Measurements from ENCODE around the gene VWC2L. TPM values are rescaled to one million over a fixed set of nuclear protein-coding genes. Genes with fewer than 3 reads are reported as not detected.
A peak's percentile ranks its signal among the peaks of the same experiment; 100 is the strongest.

Gene VWC2L
- total and polyA plus RNA-seq, 4 donors, result 3.0 to 17.1 (median 6.7) TPM

DNA sequence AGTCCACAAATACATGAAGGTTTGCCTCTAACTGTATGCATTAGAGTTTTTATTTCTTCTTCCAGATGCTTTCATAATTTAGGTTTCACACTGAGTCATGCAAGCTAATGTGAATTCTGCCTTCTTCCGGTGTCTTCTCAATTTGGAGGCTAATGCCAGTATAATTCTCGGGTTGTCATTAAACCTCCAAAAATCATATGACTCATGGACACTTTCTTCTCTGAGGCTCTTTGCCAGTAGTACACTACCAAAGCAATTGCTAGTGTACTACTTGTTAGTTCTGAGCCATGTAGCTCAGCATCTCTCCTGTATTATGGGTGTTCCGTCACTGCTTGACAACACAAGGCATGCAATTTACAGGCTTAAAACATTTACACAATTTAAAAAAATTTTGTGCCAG is 137.1 kb downstream of the VWC2L start:
- Histone ChIP-seq H3K4me1 (ENCODE audit: control insufficient read depth, insufficient read depth, low read length) (no peaks in the 10 kb centered on the region), H3K9me3 (ENCODE audit: control insufficient read depth, insufficient read depth, low read length) (no peaks in the 10 kb centered on the region), H3K4me3 (ENCODE audit: low read depth, low read length) (no peak overlapping the region), H3K27ac (ENCODE audit: low read depth, low read length) (no peak overlapping the region), H3K27me3 (ENCODE audit: control insufficient read depth, insufficient read depth, low read length) (no peaks in the 10 kb centered on the region), H3K36me3 (ENCODE audit: control insufficient read depth, insufficient read depth, low read length) (no peaks in the 10 kb centered on the region)
- WGBS (ENCODE audit: insufficient coverage), result 29% methylated on average over 1 of the region's 3 CpGs
- DNase-seq (ENCODE audit: low read depth in 4 of 6, low spot score in 6 of 6), result no peak

DNA sequence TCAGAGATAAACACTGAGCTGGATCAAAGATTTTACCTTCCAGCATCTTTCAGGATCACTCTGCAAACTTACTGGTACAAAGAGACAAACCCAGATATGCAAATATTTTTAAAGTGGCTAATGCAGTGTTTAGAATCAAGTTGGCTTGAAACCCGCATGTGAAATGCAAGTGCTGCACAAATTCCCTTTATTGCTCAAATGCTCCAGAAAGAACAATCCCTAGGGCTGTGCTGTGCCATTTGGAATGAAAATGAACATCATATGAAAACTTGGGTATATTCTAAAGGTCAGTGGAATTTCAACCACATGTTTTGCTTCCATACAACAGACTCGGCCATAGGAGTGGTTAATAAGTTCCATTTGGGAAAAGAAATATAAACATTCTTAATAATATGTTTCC is 139.1 kb downstream of the VWC2L start:
- H3K4me1 ChIP-seq (ENCODE audit: control insufficient read depth, insufficient read depth, low read length), result no peaks in the 10 kb centered on the region
- no peak for DNase-seq (ENCODE audit: low read depth in 4 of 6, low spot score in 6 of 6)
- no peak overlapping the region for H3K4me3 ChIP-seq (ENCODE audit: low read depth, low read length)
- no peaks in the 10 kb centered on the region for H3K9me3 ChIP-seq (ENCODE audit: control insufficient read depth, insufficient read depth, low read length)
- H3K27me3 ChIP-seq (ENCODE audit: control insufficient read depth, insufficient read depth, low read length), result no peaks in the 10 kb centered on the region
- no peaks in the 10 kb centered on the region for H3K36me3 ChIP-seq (ENCODE audit: control insufficient read depth, insufficient read depth, low read length)
- WGBS (ENCODE audit: insufficient coverage), result no CpG with 5 or more reads among the region's 2 CpGs
- H3K27ac ChIP-seq (ENCODE audit: low read depth, low read length), result no peak overlapping the region

DNA sequence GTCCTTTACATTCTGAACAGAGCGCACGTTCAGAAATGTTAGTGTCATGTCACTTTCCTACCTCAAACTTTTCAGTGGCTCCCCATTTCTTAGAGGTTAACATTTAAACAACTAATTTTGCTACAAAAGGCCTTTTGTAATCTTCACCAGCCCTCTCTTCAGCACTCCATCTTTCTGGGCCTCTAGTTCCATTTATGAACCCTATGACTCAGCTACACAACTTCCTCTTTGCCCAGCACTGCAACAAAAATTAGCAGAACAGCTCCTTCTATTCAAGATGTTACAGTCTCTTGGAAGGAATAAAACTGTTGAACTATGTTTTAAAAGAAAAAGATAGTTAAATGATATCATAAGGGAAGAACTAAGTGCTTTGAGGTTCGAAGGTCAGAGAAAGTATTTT is 139.9 kb downstream of the VWC2L start:
- H3K36me3 ChIP-seq (ENCODE audit: control insufficient read depth, insufficient read depth, low read length), result no peaks in the 10 kb centered on the region
- DNase-seq (ENCODE audit: low read depth in 4 of 6, low spot score in 6 of 6), result no peak
- 83% methylated on average over 2 of the region's 3 CpGs for WGBS (ENCODE audit: insufficient coverage)
- no peaks in the 10 kb centered on the region for H3K27me3 ChIP-seq (ENCODE audit: control insufficient read depth, insufficient read depth, low read length)
- no peak overlapping the region for H3K4me3 ChIP-seq (ENCODE audit: low read depth, low read length)
- H3K9me3 ChIP-seq (ENCODE audit: control insufficient read depth, insufficient read depth, low read length), result no peaks in the 10 kb centered on the region
- no peaks in the 10 kb centered on the region for H3K4me1 ChIP-seq (ENCODE audit: control insufficient read depth, insufficient read depth, low read length)
- H3K27ac ChIP-seq (ENCODE audit: low read depth, low read length), result no peak overlapping the region

DNA sequence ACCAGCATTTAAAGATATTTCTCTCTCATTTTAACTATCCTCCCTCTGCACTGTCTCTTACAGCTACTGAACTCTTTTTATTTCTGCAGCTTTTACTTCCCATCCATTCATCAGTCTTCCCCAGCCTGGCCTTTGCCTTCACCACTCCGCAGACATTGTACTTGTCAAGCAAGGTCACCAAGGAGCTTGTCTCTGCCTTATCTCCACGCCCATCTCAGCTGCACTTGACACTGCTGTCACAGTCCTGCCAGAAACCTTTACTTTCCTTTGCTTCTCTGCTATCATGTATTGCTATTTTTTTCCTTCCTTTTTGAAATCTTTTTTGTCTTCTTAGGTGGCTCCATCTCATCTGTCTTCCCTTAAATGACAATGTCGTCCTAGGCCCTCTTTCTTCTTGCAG is 147.0 kb downstream of the VWC2L start:
- Histone ChIP-seq H3K9me3 (ENCODE audit: control insufficient read depth, insufficient read depth, low read length) (no peaks in the 10 kb centered on the region), H3K4me3 (ENCODE audit: low read depth, low read length) (no peak overlapping the region), H3K36me3 (ENCODE audit: control insufficient read depth, insufficient read depth, low read length) (no peaks in the 10 kb centered on the region), H3K4me1 (ENCODE audit: control insufficient read depth, insufficient read depth, low read length) (no peaks in the 10 kb centered on the region), H3K27ac (ENCODE audit: low read depth, low read length) (no peak overlapping the region), H3K27me3 (ENCODE audit: control insufficient read depth, insufficient read depth, low read length) (no peaks in the 10 kb centered on the region)
- DNase-seq (ENCODE audit: low read depth in 4 of 6, low spot score in 6 of 6), result no peak
- 62% methylated on average over 3 of the region's 3 CpGs for WGBS (ENCODE audit: insufficient coverage)

DNA sequence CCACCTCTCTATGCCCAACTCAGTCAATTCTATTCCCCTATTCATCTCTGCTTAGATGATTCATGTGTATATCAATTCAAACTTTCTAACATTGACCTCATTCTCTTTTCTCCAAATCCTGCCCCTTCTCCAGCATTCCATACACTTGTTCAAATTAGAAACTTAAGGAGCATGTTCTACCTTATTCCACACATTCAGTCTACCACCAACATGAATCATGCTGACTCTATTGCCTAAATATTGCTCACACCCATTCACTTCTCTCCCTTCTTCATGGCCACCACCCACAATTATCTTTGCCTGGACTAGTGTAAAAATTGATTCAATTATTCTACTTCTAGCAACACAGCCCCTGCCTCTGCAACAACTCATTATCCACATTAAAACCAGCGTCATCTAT is 147.5 kb downstream of the VWC2L start:
- DNase-seq (ENCODE audit: low read depth in 4 of 6, low spot score in 6 of 6), result no peak
- H3K36me3 ChIP-seq (ENCODE audit: control insufficient read depth, insufficient read depth, low read length), result no peaks in the 10 kb centered on the region
- no peaks in the 10 kb centered on the region for H3K27me3 ChIP-seq (ENCODE audit: control insufficient read depth, insufficient read depth, low read length)
- H3K4me1 ChIP-seq (ENCODE audit: control insufficient read depth, insufficient read depth, low read length), result no peaks in the 10 kb centered on the region
- no peak overlapping the region for H3K27ac ChIP-seq (ENCODE audit: low read depth, low read length)
- H3K9me3 ChIP-seq (ENCODE audit: control insufficient read depth, insufficient read depth, low read length), result no peaks in the 10 kb centered on the region
- no CpG with 5 or more reads among the region's 1 CpG for WGBS (ENCODE audit: insufficient coverage)
- H3K4me3 ChIP-seq (ENCODE audit: low read depth, low read length), result no peak overlapping the region

DNA sequence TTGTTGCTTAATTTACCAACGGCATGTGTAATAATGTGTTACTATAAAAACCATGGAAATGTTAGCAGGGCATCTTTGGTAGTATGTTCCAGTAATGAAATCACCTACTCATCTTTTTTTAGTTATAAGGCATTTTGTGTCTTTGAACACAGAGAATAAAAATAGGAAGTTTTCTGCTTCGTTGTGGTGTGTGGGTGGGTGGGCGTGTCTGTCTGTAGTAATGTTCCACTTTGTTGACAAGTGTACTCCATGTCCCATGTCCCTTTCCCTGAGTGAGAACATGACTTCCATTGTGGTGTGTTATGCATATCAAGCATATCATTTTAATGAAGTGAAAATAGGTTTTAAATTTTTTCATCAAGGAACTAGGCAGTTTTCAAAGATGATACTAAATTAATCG is 149.3 kb downstream of the VWC2L start:
- Histone ChIP-seq H3K36me3 (ENCODE audit: control insufficient read depth, insufficient read depth, low read length) (no peaks in the 10 kb centered on the region), H3K4me1 (ENCODE audit: control insufficient read depth, insufficient read depth, low read length) (no peaks in the 10 kb centered on the region), H3K27me3 (ENCODE audit: control insufficient read depth, insufficient read depth, low read length) (no peaks in the 10 kb centered on the region), H3K4me3 (ENCODE audit: low read depth, low read length) (no peak overlapping the region), H3K27ac (ENCODE audit: low read depth, low read length) (no peak overlapping the region), H3K9me3 (ENCODE audit: control insufficient read depth, insufficient read depth, low read length) (peaks cover 2% of the 10 kb centered on the region)
- WGBS (ENCODE audit: insufficient coverage), result no CpG with 5 or more reads among the region's 4 CpGs
- no peak for DNase-seq (ENCODE audit: low read depth in 4 of 6, low spot score in 6 of 6)

DNA sequence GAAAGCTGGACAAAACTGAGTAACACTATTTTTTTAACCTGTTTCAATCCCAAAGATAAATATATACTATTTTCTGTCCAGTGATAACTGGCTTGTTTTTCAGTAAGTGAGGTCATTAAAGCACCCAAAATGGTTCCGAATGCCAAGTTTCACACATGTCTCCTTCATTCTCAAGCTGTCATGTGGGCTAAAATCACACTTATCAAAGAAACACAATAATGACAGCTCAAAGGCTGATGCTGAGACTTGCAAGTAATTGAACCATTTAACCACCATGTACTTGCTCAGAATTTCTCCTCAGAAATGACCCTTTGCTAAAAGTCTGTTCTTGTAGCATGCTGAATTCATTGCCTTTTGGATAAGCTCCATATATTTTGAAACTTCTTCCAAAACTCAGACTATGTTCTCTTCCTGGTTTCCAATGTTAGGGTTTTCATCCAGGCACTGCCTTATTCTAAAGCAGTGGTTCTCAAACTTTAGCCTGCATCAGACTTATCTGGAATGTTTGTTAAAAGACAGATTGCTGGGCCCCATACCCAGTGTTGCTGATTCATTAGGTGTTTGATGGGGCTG is 149.8 kb downstream of the VWC2L start:
- H3K27me3 ChIP-seq (ENCODE audit: control insufficient read depth, insufficient read depth, low read length), result no peaks in the 10 kb centered on the region
- WGBS (ENCODE audit: insufficient coverage), result 100% methylated on average over 1 of the region's 1 CpG
- H3K4me1 ChIP-seq (ENCODE audit: control insufficient read depth, insufficient read depth, low read length), result no peaks in the 10 kb centered on the region
- H3K27ac ChIP-seq (ENCODE audit: low read depth, low read length), result no peak overlapping the region
- H3K9me3 ChIP-seq (ENCODE audit: control insufficient read depth, insufficient read depth, low read length), result peaks cover 2% of the 10 kb centered on the region
- DNase-seq (ENCODE audit: low read depth in 4 of 6, low spot score in 6 of 6), result no peak
- H3K4me3 ChIP-seq (ENCODE audit: low read depth, low read length), result no peak overlapping the region
- H3K36me3 ChIP-seq (ENCODE audit: control insufficient read depth, insufficient read depth, low read length), result no peaks in the 10 kb centered on the region

DNA sequence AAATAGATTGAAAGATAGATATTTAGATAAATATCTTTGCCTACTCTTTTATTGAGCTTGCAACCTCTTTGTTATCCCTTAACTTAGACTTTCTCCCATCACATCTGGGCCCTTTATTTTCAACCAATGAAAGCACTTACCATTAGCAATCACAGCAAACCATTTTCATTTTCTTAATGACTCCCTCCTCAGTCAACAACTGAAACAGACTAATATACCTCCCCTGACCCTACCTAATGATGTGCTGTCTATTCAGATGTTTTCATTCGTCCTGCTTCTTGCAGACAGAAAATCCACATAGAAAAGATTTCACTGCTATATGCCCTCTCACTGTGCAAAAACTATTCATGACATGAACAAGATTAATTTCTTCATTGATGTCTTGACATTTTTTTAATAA is 154.4 kb downstream of the VWC2L start:
- WGBS (ENCODE audit: insufficient coverage), result no CpG with 5 or more reads among the region's 1 CpG
- H3K27me3 ChIP-seq (ENCODE audit: control insufficient read depth, insufficient read depth, low read length), result no peaks in the 10 kb centered on the region
- H3K27ac ChIP-seq (ENCODE audit: low read depth, low read length), result no peak overlapping the region
- peak in 1 of 6 donors; percentile 70 for DNase-seq (ENCODE audit: low read depth in 4 of 6, low spot score in 6 of 6)
- peaks cover 2% of the 10 kb centered on the region for H3K9me3 ChIP-seq (ENCODE audit: control insufficient read depth, insufficient read depth, low read length)
- no peaks in the 10 kb centered on the region for H3K4me1 ChIP-seq (ENCODE audit: control insufficient read depth, insufficient read depth, low read length)
- H3K36me3 ChIP-seq (ENCODE audit: control insufficient read depth, insufficient read depth, low read length), result no peaks in the 10 kb centered on the region
- no peak overlapping the region for H3K4me3 ChIP-seq (ENCODE audit: low read depth, low read length)

DNA sequence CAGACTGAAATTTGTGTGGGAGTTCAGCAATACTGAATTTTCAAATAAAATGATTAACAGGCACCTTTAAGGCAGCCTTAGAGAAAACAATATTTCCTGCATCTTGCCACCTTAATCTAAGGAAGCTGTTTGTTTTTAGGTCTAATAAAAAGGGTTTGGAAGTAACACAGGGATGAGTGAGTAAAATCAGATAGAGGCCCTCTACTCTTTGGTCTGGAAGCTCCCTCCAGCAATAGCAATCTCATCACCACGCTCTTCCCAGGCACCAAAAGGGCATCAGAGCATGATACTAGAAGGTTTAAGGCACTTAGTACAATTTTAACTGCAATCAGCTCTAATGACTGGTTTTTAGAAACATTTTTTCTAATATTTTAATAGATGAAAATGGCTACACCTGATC is 155.6 kb downstream of the VWC2L start:
- DNase-seq (ENCODE audit: low read depth in 4 of 6, low spot score in 6 of 6), result no peak
- Histone ChIP-seq H3K27ac (ENCODE audit: low read depth, low read length) (no peak overlapping the region), H3K27me3 (ENCODE audit: control insufficient read depth, insufficient read depth, low read length) (no peaks in the 10 kb centered on the region), H3K4me3 (ENCODE audit: low read depth, low read length) (no peak overlapping the region), H3K4me1 (ENCODE audit: control insufficient read depth, insufficient read depth, low read length) (no peaks in the 10 kb centered on the region), H3K9me3 (ENCODE audit: control insufficient read depth, insufficient read depth, low read length) (peaks cover 2% of the 10 kb centered on the region), H3K36me3 (ENCODE audit: control insufficient read depth, insufficient read depth, low read length) (no peaks in the 10 kb centered on the region)
- no CpG with 5 or more reads among the region's 1 CpG for WGBS (ENCODE audit: insufficient coverage)

DNA sequence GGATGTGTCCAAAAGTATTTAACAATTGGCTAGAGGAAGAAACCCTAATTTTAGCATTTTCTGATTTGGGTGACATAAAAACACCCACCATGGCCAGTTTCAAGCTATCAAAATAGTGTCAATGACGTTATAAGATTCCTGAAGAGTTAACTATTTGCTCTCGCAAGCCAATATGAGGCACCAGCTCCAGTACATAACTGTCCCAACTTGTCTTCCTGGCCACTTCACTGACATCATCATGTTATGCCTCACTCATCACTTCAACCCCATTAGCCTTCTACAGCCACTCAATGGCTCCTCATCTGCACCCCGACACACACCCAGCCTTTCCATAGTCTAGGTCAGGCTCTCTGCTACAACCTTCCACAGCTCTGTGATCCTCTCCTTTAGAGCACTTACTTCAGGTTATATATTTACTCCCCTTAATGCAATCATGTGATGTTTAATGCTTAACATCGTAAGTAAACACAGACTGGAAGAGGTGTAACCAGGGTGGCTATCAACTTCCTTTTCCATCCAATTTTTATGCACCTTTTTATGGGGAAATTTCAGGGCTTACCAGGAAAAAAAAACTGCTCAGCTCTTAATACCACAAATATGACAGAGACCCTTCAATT is 158.7 kb downstream of the VWC2L start:
- no peak overlapping the region for H3K4me3 ChIP-seq (ENCODE audit: low read depth, low read length)
- DNase-seq (ENCODE audit: low read depth in 4 of 6, low spot score in 6 of 6), result no peak
- no peaks in the 10 kb centered on the region for H3K4me1 ChIP-seq (ENCODE audit: control insufficient read depth, insufficient read depth, low read length)
- no peaks in the 10 kb centered on the region for H3K36me3 ChIP-seq (ENCODE audit: control insufficient read depth, insufficient read depth, low read length)
- 97% methylated on average over 3 of the region's 4 CpGs for WGBS (ENCODE audit: insufficient coverage)
- H3K9me3 ChIP-seq (ENCODE audit: control insufficient read depth, insufficient read depth, low read length), result peaks cover under 1% of the 10 kb centered on the region
- H3K27me3 ChIP-seq (ENCODE audit: control insufficient read depth, insufficient read depth, low read length), result no peaks in the 10 kb centered on the region
- no peak overlapping the region for H3K27ac ChIP-seq (ENCODE audit: low read depth, low read length)

Data from spinal cord (tissue), 10 donors.